IMR-90 (cell line): ENCODE measurements around the gene PKP4. TPM values are rescaled to one million over a fixed set of nuclear protein-coding genes. Genes with fewer than 3 reads are reported as not detected.
A peak's percentile ranks its signal among the peaks of the same experiment; 100 is the strongest.

Experiments
- ATAC-seq: fragments of 200-7000 bp; cut with Tn5 transposase; 2 replicates; pipeline ENCODE4 v1.9.1; 2020; ENCODE audit warnings: low read depth, mild to moderate bottlenecking, moderate library complexity
- BruUV-seq: library from RNA; stranded (reverse); fragments of 400-500 nt; replicated peaks from 2 replicates; lab custom pipeline; 2021; lab: Mats Ljungman, UMichigan
- CTCF ChIA-PET: fragments of 300-600 bp; formaldehyde crosslinking; extraction: SDS; loops from one replicate; lab custom pipeline; 2021; ENCODE audit warnings: antibody characterized with exemption; lab: Yijun Ruan, JAX
- POLR2A ChIA-PET: fragments of 300-600 bp; sonication (Branson Sonifier 250); formaldehyde crosslinking; loops from one replicate; lab custom pipeline; 2022; ENCODE audit warnings: antibody characterized with exemption; ENCODE audit not compliant: unreplicated experiment; lab: Charles Lee
- DNase-seq: peaks from one replicate; pipeline ENCODE4 v3.0.0; 2013
- H2AFZ ChIP-seq: replicated peaks from 2 replicates; pipeline ENCODE3; 2013; ENCODE audit warnings: low read length, mild to moderate bottlenecking; ENCODE audit not compliant: poor library complexity
- H2AK5ac ChIP-seq: 2 replicates; pipeline ENCODE4 v1.6.1; 2013; ENCODE audit warnings: low read depth, low read length, inconsistent platforms
- H2AK9ac ChIP-seq: replicated peaks from 2 replicates; pipeline ENCODE3; 2013; ENCODE audit warnings: mild to moderate bottlenecking, low read depth, low read length, moderate library complexity; ENCODE audit not compliant: poor library complexity
- H2BK120ac ChIP-seq: 2 replicates; pipeline ENCODE4 v1.6.1; 2013; ENCODE audit warnings: low read depth, low read length, inconsistent platforms
- H2BK15ac ChIP-seq: 3 replicates; pipeline ENCODE4 v1.6.1; 2013; ENCODE audit warnings: low read depth, low read length, inconsistent platforms
- H2BK20ac ChIP-seq: 2 replicates; pipeline ENCODE4 v1.6.1; 2013; ENCODE audit warnings: low read depth, mild to moderate bottlenecking, inconsistent platforms, low read length, moderate library complexity
- H2BK5ac ChIP-seq: 2 replicates; pipeline ENCODE4 v1.6.1; 2013; ENCODE audit warnings: mild to moderate bottlenecking, low read depth, low read length, inconsistent platforms; ENCODE audit not compliant: poor library complexity, severe bottlenecking
- H3K14ac ChIP-seq: replicated peaks from 2 replicates; pipeline ENCODE4 v1.6.1; 2013; ENCODE audit warnings: low read depth, low read length, inconsistent platforms
- H3K18ac ChIP-seq: 2 replicates; pipeline ENCODE4 v1.6.1; 2013; ENCODE audit warnings: low read depth, low read length, control low read depth
- H3K23ac ChIP-seq: 2 replicates; pipeline ENCODE4 v1.6.1; 2013; ENCODE audit warnings: low read depth, low read length, inconsistent platforms
- H3K27ac ChIP-seq: 2 replicates; pipeline ENCODE4 v1.5.1; 2013; ENCODE audit warnings: mild to moderate bottlenecking, control low read depth, low read length; ENCODE audit not compliant: insufficient read depth
- H3K27me3 ChIP-seq: 2 replicates; pipeline ENCODE4 v1.6.1; 2013; ENCODE audit warnings: low read length; ENCODE audit not compliant: control insufficient read depth, insufficient read depth
- H3K36me3 ChIP-seq: 2 replicates; pipeline ENCODE4 v1.6.1; 2013; ENCODE audit warnings: low read length, mixed read lengths; ENCODE audit not compliant: control insufficient read depth, insufficient read depth
- H3K4ac ChIP-seq: 2 replicates; pipeline ENCODE4 v1.6.1; 2013; ENCODE audit warnings: low read depth, low read length, inconsistent platforms
- H3K4me1 ChIP-seq: 2 replicates; pipeline ENCODE4 v1.6.1; 2013; ENCODE audit warnings: low read length, mixed read lengths; ENCODE audit not compliant: control insufficient read depth, insufficient read depth
- H3K4me2 ChIP-seq: 2 replicates; pipeline ENCODE4 v1.6.1; 2013; ENCODE audit warnings: low read depth, mild to moderate bottlenecking, control low read depth, low read length, moderate library complexity
- H3K4me3 ChIP-seq: 2 replicates; pipeline ENCODE4 v1.5.1; 2013; ENCODE audit warnings: low read depth, mild to moderate bottlenecking, control low read depth, low read length, moderate library complexity; ENCODE audit not compliant: insufficient read depth
- H3K56ac ChIP-seq: 2 replicates; pipeline ENCODE4 v1.6.1; 2013; ENCODE audit warnings: low read length, inconsistent platforms; ENCODE audit not compliant: insufficient read depth; ENCODE audit errors: extremely low read depth
- H3K79me1 ChIP-seq, 2 experiments: 2 replicates each; pipeline ENCODE4 v1.6.1; 2013; ENCODE audit warnings: low read length in 2 of 2, inconsistent platforms in 1 of 2, low read depth in 1 of 2
- H3K9ac ChIP-seq: 2 replicates; pipeline ENCODE4 v1.6.1; 2013; ENCODE audit warnings: low read depth, low read length, control low read depth
- H3K9me1 ChIP-seq: 2 replicates; pipeline ENCODE4 v1.6.1; 2013; ENCODE audit warnings: low read length, inconsistent platforms; ENCODE audit not compliant: insufficient read depth
- H3K9me3 ChIP-seq: 2 replicates; pipeline ENCODE4 v1.6.1; 2013; ENCODE audit warnings: low read length; ENCODE audit not compliant: control insufficient read depth, insufficient read depth
- H4K20me1 ChIP-seq: 2 replicates; pipeline ENCODE4 v1.6.1; 2013; ENCODE audit warnings: low read length, inconsistent platforms; ENCODE audit not compliant: insufficient read depth
- H4K5ac ChIP-seq: 2 replicates; pipeline ENCODE4 v1.6.1; 2013; ENCODE audit warnings: mild to moderate bottlenecking, low read depth, low read length, control low read depth
- H4K8ac ChIP-seq, 2 experiments: 2 replicates each; pipeline ENCODE4 v1.6.1; 2013; ENCODE audit warnings: low read depth in 2 of 2, low read length in 2 of 2, control low read depth in 1 of 2, inconsistent platforms in 1 of 2
- H4K91ac ChIP-seq: 2 replicates; pipeline ENCODE4 v1.6.1; 2013; ENCODE audit warnings: low read depth, low read length, inconsistent platforms; ENCODE audit not compliant: insufficient read depth
- BHLHE40 ChIP-seq: fragments of 150-350 bp; IDR thresholded peaks from 2 replicates; pipeline ENCODE4 v1.6.1; 2016; ENCODE audit warnings: mild to moderate bottlenecking, low read depth, low read length
- CEBPB ChIP-seq: IDR thresholded peaks from 2 replicates; pipeline ENCODE4 v1.6.1; 2012; ENCODE audit warnings: low read depth, low read length, improper control_type of control experiment
- CHD1 ChIP-seq: IDR thresholded peaks from 2 replicates; pipeline ENCODE4 v1.6.1; 2012; ENCODE audit warnings: low read depth, low read length, improper control_type of control experiment
- CTCF ChIP-seq: conservative IDR thresholded peaks from 2 replicates; pipeline ENCODE4 v1.5.1; 2012; ENCODE audit warnings: mild to moderate bottlenecking, low read depth, low read length, improper control_type of control experiment
- FOS ChIP-seq: fragments of 150-350 bp; IDR thresholded peaks from 2 replicates; pipeline ENCODE4 v1.6.1; 2016; ENCODE audit warnings: low read depth, low read length
- MAFK ChIP-seq: IDR thresholded peaks from 2 replicates; pipeline ENCODE4 v1.6.1; 2012; ENCODE audit warnings: low read depth, low read length, improper control_type of control experiment
- MAZ ChIP-seq: IDR thresholded peaks from 2 replicates; pipeline ENCODE4 v1.6.1; 2012; ENCODE audit warnings: low read depth, mild to moderate bottlenecking, low read length, improper control_type of control experiment, moderate library complexity, borderline replicate concordance
- MXI1 ChIP-seq: IDR thresholded peaks from 2 replicates; pipeline ENCODE4 v1.6.1; 2012; ENCODE audit warnings: low read depth, mild to moderate bottlenecking, low read length, moderate library complexity, borderline replicate concordance
- NFE2L2 ChIP-seq: fragments of 150-350 bp; IDR thresholded peaks from 2 replicates; pipeline ENCODE4 v1.6.1; 2016; ENCODE audit warnings: low read depth, mild to moderate bottlenecking, low read length
- POLR2A ChIP-seq: IDR thresholded peaks from 2 replicates; pipeline ENCODE4 v1.6.1; 2012; ENCODE audit warnings: mild to moderate bottlenecking, low read depth, low read length
- RCOR1 ChIP-seq: IDR thresholded peaks from 2 replicates; pipeline ENCODE4 v1.6.1; 2012; ENCODE audit warnings: mild to moderate bottlenecking, low read length, improper control_type of control experiment; ENCODE audit not compliant: insufficient replicate concordance
- RFX5 ChIP-seq: IDR thresholded peaks from 2 replicates; pipeline ENCODE4 v1.8.0; 2012; ENCODE audit warnings: low read depth, mild to moderate bottlenecking, low read length, moderate library complexity
- SMC3 ChIP-seq: fragments of 150-350 bp; IDR thresholded peaks from 2 replicates; pipeline ENCODE4 v1.6.1; 2016; ENCODE audit warnings: low read depth, mild to moderate bottlenecking, antibody characterized with exemption, low read length, moderate library complexity
- USF2 ChIP-seq: fragments of 150-350 bp; IDR thresholded peaks from 2 replicates; pipeline ENCODE4 v1.6.1; 2017; ENCODE audit warnings: mild to moderate bottlenecking, antibody characterized with exemption, low read length, low read depth
- WGBS, 2 experiments: methylation state at CpG; one replicate each; pipeline versions ENCODE4 v1.1.5 to v1.1.7; 2013; ENCODE audit warnings: missing lambda C conversion rate in 2 of 2; ENCODE audit not compliant: insufficient read length in 1 of 2; ENCODE audit errors: extremely low coverage in 2 of 2; 5-methylcytosine and 5-hydroxymethylcytosine counted together
- dilution Hi-C: fragments of 300-500 bp; cut with HindIII; formaldehyde crosslinking; loops from one replicate; pipeline ENCODE4 v1.14.3; 2018; ENCODE audit warnings: low sequenced_read_pairs; ENCODE audit not compliant: unreplicated experiment
- in situ Hi-C: fragments of 300-500 bp; cut with MboI; formaldehyde crosslinking; loops from 3 replicates; pipeline ENCODE4 v1.14.3; 2019; ENCODE audit warnings: low sequenced_read_pairs, inconsistent platforms, mixed read lengths
- intact Hi-C: fragments of 100-400 bp; cut with micrococcal nuclease; formaldehyde crosslinking; loops from 2 replicates; pipeline ENCODE4 v1.10.0; 2022
- polyA plus RNA-seq, 3 experiments: library from polyadenylated mRNA; depleted of rRNA; stranded (reverse); fragments of >200 nt; gene quantifications; 2 replicates each; pipeline ENCODE4 v1.2.3, GENCODE V29; 2012; ENCODE audit warnings: low replicate concordance in 1 of 3
- total RNA-seq: library from RNA; depleted of rRNA; stranded (reverse); fragments of >200 nt; gene quantifications from 2 replicates; pipeline ENCODE4 v1.2.3, GENCODE V29; 2012

Gene PKP4
- total and polyA plus RNA-seq, 2 of the 4 experiments (the other 2 are of a cell fraction) = 20.1 to 37.8 TPM

GRCh38 chr2:158530829-158531228 is 74.1 kb downstream of the PKP4 start:
- H4K91ac ChIP-seq = no peak overlapping the region
- no peak for TF ChIP-seq SMC3
- no peak for TF ChIP-seq RCOR1
- no peak for TF ChIP-seq FOS
- no peak for TF ChIP-seq MXI1
- no peak for TF ChIP-seq USF2
- TF ChIP-seq CHD1 = no peak
- no peak for TF ChIP-seq MAFK
- TF ChIP-seq MAZ = no peak
- no peak for TF ChIP-seq RFX5
- no peak for TF ChIP-seq BHLHE40
- TF ChIP-seq POLR2A = no peak
- no peak for TF ChIP-seq CTCF
- TF ChIP-seq NFE2L2 = no peak
- TF ChIP-seq CEBPB = no peak
- no peak overlapping the region for H2AK9ac ChIP-seq
- H4K5ac ChIP-seq = no peak overlapping the region
- no peak overlapping the region for H4K8ac ChIP-seq
- no peak overlapping the region for H3K4me2 ChIP-seq
- H3K18ac ChIP-seq = peak overlapping the region; percentile 43; the same call in 1 of the 2 replicates
- ChIA-PET POLR2A (no interaction called here), CTCF (interaction anchor here (1.0 kb wide), 1 partner anchor 11 kb away, joined by 3 read pairs; no protein-coding TSS in a partner anchor)
- in situ Hi-C loops (no loop called here), intact Hi-C loops (no loop called here), dilution Hi-C loops (no loop called here)
- peaks cover 3% of the 10 kb centered on the region; the same call in 1 of the 2 replicates for H3K9me1 ChIP-seq
- no peak overlapping the region for H3K56ac ChIP-seq
- peak overlapping the region; percentile 56; the same call in 1 of the 2 replicates for H2AK5ac ChIP-seq
- H3K79me1 ChIP-seq = peaks cover 9 to 19% of the 10 kb centered on the region in 2 experiments
- H3K9ac ChIP-seq = no peak overlapping the region
- H2AFZ ChIP-seq = no peak overlapping the region
- H3K4ac ChIP-seq = no peak overlapping the region
- no peak overlapping the region for H3K23ac ChIP-seq
- H3K4me1 ChIP-seq = peaks cover 4% of the 10 kb centered on the region
- no TSS peak for BruUV-seq
- H2BK120ac ChIP-seq = no peak overlapping the region
- no peak overlapping the region for H2BK5ac ChIP-seq
- no peak for DNase-seq
- 0 out of 2 replicates have a peak, but pooled peaks cover 2% of the 10 kb centered on the region for H3K36me3 ChIP-seq
- no peak overlapping the region for H2BK15ac ChIP-seq
- H3K27ac ChIP-seq = no peak overlapping the region
- H3K14ac ChIP-seq = no peak overlapping the region
- no CpG with 5 or more reads among the region's 1 CpG for WGBS, 2 experiments
- H3K9me3 ChIP-seq = no peaks in the 10 kb centered on the region
- no peak overlapping the region for H3K4me3 ChIP-seq
- no peaks in the 10 kb centered on the region for H4K20me1 ChIP-seq
- H2BK20ac ChIP-seq = no peak overlapping the region
- ATAC-seq = no peak
- H3K27me3 ChIP-seq = no peaks in the 10 kb centered on the region
